Neural crest cell (in vitro differentiated cells): ENCODE data around the gene NELFE. TPM values are rescaled to one million over a fixed set of nuclear protein-coding genes. Genes with fewer than 3 reads are reported as not detected.
"Not testable (repeated sequence)": the region's sequence is repeated elsewhere in the genome, so short reads cannot be mapped to it uniquely, and the experiment has no call there.

ENCODE experiments used
- DNase-seq: peaks from one replicate; pipeline ENCODE4 v3.0.0; 2021; ENCODE audit warnings: low read depth, mixed read lengths, low spot score
- H3K27ac Mint-ChIP-seq: one replicate; pipeline ENCODE4 v1.8.0; 2021; ENCODE audit warnings: mild to moderate bottlenecking, mixed read lengths; ENCODE audit not compliant: unreplicated experiment
- H3K27me3 Mint-ChIP-seq: 2 replicates; pipeline ENCODE4 v1.8.0; 2021; ENCODE audit warnings: low read depth, mild to moderate bottlenecking, mixed read lengths
- H3K36me3 Mint-ChIP-seq: 2 replicates; pipeline ENCODE4 v1.8.0; 2021; ENCODE audit warnings: low read depth, mild to moderate bottlenecking, mixed read lengths
- H3K4me1 Mint-ChIP-seq: 2 replicates; pipeline ENCODE4 v1.8.0; 2021; ENCODE audit warnings: mixed read lengths
- H3K4me3 Mint-ChIP-seq: one replicate; pipeline ENCODE4 v1.8.0; 2021; ENCODE audit warnings: mild to moderate bottlenecking, mixed read lengths
- H3K9me3 Mint-ChIP-seq: 2 replicates; pipeline ENCODE4 v1.8.0; 2021; ENCODE audit warnings: mixed read lengths
- long read RNA-seq: library from polyadenylated mRNA; unstranded; transcript quantifications from one replicate; pipeline ENCODE4 v2.0.0, GENCODE V29; 2020
- total RNA-seq: library from RNA; stranded (reverse); gene quantifications from 2 replicates; pipeline ENCODE4 v1.2.1, GENCODE V29; 2021
- TF ChIP-seq, protein P1 (sequence below): fragments of 200-600 bp; sonication (generic); conservative IDR thresholded peaks from 2 replicates; pipeline ENCODE4 v1.5.0; 2021; ENCODE audit warnings: antibody characterized with exemption, mild to moderate bottlenecking

NELFE gene, protein sequence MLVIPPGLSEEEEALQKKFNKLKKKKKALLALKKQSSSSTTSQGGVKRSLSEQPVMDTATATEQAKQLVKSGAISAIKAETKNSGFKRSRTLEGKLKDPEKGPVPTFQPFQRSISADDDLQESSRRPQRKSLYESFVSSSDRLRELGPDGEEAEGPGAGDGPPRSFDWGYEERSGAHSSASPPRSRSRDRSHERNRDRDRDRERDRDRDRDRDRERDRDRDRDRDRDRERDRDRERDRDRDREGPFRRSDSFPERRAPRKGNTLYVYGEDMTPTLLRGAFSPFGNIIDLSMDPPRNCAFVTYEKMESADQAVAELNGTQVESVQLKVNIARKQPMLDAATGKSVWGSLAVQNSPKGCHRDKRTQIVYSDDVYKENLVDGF
- 86.1 and 88.4 TPM in 2 replicates for total RNA-seq
- long read RNA-seq, transcript NELFE-208 (10 exons, 1,543 nt), result minor isoform, 5 of 162 reads
- long read RNA-seq, transcript NELFE-202 (11 exons, 1,584 nt), result major isoform, 116 of 162 reads
- long read RNA-seq, partial matches to known transcripts, result 6 of 162 reads
- long read RNA-seq, other reads (novel, unspliced or antisense), result 33 of 162 reads

DNA sequence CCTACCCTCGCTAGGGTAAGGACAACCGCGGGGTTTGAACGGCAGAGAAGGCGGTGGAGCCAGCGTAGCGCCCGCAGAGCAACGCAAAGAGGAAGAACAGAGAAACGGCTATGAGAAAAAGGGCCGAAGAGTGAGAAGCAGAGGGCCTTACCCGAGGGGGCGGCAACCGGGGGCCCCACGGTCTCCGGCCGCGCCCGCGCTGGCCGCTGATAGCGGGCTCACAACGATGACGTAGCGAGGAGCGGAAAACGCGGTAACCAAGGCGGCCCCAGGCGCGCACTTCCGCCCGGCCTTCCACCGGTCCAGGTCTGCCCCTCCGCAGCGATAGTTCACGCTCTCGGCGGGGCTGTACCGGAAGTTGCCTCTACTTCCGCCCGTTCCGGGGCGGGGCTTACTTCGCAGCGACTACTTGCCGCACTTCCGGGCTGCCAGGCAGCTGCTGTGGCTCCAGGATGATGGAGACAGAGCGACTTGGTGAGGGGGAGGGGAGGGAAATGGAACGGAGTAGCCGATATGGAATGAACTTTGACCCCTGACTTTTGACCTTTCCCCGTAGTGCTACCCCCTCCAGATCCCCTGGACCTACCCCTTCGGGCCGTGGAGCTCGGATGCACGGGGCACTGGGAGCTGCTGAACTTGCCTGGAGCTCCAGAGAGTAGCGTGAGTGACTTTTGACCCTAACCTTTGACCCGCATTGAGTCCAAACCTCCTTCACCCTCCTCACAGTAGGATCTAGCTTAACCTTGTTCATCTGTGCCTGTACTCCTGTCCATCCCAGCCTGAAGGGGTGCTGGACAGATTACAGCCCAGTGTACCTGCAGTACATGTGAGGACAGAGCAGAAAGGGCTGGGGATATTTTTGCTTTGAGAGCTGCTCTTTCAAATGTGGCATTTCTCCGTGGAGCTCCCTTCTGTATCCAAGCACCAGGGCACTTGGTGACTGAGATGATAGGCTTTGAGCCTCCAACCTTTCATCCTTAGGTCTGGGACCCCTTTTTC, at the start of gene NELFE, which contains the start of gene SKIC2:
TSS of gene NELFE (minus strand) at position 231 of the 999 bp plus-strand sequence. CDS start 525 bp downstream, outside the sequence.
TSS of gene SKIC2 (plus strand) at position 435 of the 999 bp plus-strand sequence. CDS start at position 453, 18 bp downstream.
- Mint-ChIP-seq H3K27me3 (no peaks in the 10 kb centered on the region), H3K36me3 (peaks cover 5% of the 10 kb centered on the region), H3K9me3 (no peaks in the 10 kb centered on the region), H3K27ac (peak within 1 kb of the TSS; percentile 99), H3K4me3 (peak within 1 kb of the TSS; percentile 98), H3K4me1 (peaks cover 27% of the 10 kb centered on the region)
- TF ChIP-seq, protein P1, sequence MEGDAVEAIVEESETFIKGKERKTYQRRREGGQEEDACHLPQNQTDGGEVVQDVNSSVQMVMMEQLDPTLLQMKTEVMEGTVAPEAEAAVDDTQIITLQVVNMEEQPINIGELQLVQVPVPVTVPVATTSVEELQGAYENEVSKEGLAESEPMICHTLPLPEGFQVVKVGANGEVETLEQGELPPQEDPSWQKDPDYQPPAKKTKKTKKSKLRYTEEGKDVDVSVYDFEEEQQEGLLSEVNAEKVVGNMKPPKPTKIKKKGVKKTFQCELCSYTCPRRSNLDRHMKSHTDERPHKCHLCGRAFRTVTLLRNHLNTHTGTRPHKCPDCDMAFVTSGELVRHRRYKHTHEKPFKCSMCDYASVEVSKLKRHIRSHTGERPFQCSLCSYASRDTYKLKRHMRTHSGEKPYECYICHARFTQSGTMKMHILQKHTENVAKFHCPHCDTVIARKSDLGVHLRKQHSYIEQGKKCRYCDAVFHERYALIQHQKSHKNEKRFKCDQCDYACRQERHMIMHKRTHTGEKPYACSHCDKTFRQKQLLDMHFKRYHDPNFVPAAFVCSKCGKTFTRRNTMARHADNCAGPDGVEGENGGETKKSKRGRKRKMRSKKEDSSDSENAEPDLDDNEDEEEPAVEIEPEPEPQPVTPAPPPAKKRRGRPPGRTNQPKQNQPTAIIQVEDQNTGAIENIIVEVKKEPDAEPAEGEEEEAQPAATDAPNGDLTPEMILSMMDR, result no peak
- DNase-seq, result peak; percentile 95

DNA sequence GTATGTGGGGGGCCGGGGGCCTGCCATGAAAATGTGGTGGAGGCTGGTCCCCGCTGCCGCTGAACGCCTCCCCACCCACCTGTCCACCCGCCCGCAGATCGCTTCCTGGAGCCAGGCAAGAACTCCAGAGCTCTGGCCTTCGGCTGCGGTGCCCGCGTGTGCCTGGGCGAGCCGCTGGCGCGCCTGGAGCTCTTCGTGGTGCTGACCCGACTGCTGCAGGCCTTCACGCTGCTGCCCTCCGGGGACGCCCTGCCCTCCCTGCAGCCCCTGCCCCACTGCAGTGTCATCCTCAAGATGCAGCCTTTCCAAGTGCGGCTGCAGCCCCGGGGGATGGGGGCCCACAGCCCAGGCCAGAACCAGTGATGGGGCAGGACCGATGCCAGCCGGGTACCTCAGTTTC, 49.3 kb upstream of the NELFE start:
- H3K9me3 Mint-ChIP-seq, H3K36me3 Mint-ChIP-seq, H3K27ac Mint-ChIP-seq, H3K27me3 Mint-ChIP-seq, H3K4me3 Mint-ChIP-seq, DNase-seq, H3K4me1 Mint-ChIP-seq: not testable (repeated sequence)

DNA sequence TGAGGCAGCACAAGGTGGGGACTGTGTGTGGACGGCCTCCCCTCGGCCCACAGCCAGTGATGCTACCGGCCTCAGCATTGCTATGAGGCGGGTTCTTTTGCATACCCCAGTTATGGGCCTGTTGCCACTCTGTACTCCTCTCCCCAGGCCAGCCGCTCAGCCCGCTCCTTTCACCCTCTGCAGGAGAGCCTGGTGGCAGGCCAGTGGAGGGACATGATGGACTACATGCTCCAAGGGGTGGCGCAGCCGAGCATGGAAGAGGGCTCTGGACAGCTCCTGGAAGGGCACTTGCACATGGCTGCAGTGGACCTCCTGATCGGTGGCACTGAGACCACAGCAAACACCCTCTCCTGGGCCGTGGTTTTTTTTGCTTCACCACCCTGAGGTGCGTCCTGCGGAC, 48.3 kb upstream of the NELFE start:
- H3K36me3 Mint-ChIP-seq, H3K4me3 Mint-ChIP-seq, DNase-seq, H3K4me1 Mint-ChIP-seq, H3K27me3 Mint-ChIP-seq, H3K27ac Mint-ChIP-seq, H3K9me3 Mint-ChIP-seq: not testable (repeated sequence)

DNA sequence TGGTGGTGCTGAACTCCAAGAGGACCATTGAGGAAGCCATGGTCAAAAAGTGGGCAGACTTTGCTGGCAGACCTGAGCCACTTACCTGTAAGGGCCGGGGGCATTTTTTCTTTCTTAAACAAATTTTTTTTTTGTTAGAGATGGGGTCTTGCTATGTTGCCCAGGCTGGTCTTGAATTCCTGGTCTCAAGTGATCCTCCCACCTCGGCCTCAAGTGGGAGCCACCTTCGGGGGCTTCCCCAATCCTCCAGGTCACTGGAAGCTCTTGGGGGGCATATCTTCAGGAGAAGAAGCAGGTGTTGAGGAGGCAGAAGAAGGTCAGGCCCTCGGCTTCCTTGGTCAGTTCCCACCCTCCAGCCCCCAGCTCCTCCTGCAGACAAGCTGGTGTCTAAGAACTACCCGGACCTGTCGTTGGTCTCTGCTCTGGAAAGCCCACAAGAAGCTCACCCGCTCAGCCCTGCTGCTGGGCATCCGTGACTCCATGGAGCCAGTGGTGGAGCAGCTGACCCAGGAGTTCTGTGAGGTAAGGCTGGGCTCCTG, 47.3 kb upstream of the NELFE start:
- H3K4me1 Mint-ChIP-seq, H3K36me3 Mint-ChIP-seq, DNase-seq, H3K4me3 Mint-ChIP-seq, H3K27me3 Mint-ChIP-seq, H3K9me3 Mint-ChIP-seq, H3K27ac Mint-ChIP-seq: not testable (repeated sequence)

DNA sequence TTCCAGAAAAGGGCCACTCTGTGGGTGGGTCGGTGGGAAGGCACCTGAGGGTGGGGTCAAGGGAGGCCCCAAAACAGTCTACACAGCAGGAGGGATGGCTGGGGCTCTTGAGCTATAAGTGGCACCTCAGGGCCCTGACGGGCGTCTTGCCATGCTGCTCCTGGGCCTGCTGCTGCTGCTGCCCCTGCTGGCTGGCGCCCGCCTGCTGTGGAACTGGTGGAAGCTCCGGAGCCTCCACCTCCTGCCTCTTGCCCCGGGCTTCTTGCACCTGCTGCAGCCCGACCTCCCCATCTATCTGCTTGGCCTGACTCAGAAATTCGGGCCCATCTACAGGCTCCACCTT, 46.7 kb upstream of the NELFE start:
- not testable (repeated sequence) for H3K36me3 Mint-ChIP-seq, DNase-seq, H3K27ac Mint-ChIP-seq, H3K4me1 Mint-ChIP-seq, H3K9me3 Mint-ChIP-seq, H3K27me3 Mint-ChIP-seq, H3K4me3 Mint-ChIP-seq

DNA sequence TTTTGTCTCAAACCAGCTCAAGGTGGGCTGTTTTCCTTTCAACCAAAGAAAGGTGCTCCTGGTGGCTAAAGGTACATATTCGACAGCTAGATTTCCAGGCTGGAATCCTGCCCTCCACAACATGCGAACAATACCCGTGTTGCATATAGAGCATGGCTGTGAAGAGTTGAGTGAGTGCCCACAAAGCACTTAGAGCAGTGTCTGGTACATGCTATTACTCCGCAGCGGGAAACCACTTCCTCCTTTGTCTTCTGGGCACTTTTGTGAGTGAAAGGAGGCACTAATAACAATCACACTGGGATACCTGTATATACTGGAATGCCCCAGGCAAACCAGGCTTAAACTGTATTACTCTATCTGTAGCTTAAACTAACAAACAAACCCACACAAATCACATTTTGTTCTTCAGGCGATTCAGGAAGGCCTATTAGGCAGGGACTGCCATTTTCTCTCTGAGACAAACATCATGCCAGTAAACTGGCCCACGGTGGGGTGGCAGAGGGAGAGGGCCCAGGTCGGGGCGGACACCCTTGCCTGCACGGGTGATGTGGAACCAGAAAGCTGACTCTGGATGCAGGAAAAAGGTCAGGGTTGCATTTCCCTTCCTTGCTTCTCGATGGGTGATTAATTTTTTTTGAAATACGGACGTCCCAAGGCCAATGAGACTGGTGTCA, 46.2 kb upstream of the NELFE start:
- not testable (repeated sequence) for H3K4me1 Mint-ChIP-seq, H3K27ac Mint-ChIP-seq, H3K36me3 Mint-ChIP-seq, H3K4me3 Mint-ChIP-seq, H3K27me3 Mint-ChIP-seq, H3K9me3 Mint-ChIP-seq, DNase-seq

DNA sequence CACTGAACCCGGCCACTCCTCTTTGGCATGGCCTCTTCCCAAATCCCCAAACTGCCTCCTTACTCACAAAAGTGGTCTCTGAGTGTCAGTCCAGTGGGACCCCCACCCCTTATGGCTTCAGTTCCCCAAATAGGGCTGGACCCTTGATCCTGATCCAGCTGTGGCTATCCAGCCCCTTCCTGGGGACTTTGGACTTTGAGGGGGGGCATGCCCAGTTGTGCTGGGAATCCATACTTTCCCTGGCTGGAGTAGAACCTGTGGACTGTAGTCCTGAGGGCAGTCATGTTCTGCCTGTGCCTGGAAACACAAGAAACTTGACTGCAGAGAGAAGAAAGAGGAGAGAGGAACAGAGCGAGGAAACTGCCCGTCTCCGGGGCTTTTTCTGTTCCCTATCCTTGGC, 45.6 kb upstream of the NELFE start:
- H3K4me1 Mint-ChIP-seq, H3K27me3 Mint-ChIP-seq, H3K27ac Mint-ChIP-seq, H3K36me3 Mint-ChIP-seq, DNase-seq, H3K9me3 Mint-ChIP-seq, H3K4me3 Mint-ChIP-seq: not testable (repeated sequence)

DNA sequence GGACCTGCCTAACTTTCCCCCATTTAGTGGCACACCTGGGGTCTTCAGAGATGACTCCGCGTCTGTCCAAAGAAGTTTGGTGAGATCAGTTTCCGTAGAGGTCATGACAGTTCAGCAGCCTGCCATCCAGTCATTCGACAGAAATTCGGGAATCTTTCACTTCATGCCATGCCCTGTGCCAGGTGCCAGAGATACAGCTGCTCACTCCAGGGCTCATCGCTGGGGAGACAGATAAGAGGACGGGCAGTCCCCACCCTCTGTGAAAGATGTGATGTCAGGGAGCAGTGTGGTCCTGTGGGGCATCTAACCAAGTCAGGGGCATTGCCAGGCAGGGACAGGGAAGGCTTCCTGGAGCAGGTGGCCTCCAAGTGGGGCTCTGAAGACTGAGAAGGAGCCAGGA, 44.5 kb upstream of the NELFE start:
- H3K27ac Mint-ChIP-seq, H3K4me3 Mint-ChIP-seq, H3K9me3 Mint-ChIP-seq, H3K36me3 Mint-ChIP-seq, DNase-seq, H3K27me3 Mint-ChIP-seq, H3K4me1 Mint-ChIP-seq: not testable (repeated sequence)

DNA sequence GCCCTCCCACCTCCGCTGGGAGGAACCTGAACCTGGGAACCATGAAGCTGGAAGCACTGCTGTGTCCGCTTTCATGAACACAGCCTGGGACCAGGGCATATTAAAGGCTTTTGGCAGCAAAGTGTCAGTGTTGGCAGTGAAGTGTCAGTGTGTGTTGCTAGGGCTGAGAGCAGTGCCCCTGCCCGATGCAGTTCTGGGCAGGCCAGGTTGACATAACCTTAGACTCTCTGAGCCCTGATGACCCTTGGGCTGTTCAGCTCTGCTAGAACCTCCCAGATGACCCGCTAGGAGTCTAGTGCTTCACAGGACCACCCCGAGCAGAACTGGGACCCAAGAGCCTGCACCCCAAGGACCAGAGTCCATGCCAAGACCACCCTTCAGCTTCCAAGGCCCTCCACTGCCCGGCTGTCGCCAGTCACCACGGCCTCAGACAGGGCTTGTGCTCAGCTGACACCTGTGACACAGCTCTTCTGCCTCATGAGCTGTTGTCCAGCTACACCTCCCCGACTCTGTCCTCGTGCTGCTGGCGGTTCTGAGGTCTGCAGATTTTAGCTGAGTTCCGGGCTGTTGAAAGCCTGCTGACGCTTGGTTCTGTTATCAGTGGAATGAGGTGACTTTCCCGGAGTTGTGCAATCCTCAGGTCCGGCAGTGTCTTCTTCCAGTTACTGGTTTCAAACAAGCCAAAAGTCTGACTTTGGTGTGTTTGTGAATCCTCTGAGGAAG, 43.9 kb upstream of the NELFE start:
- not testable (repeated sequence) for H3K27ac Mint-ChIP-seq

DNA sequence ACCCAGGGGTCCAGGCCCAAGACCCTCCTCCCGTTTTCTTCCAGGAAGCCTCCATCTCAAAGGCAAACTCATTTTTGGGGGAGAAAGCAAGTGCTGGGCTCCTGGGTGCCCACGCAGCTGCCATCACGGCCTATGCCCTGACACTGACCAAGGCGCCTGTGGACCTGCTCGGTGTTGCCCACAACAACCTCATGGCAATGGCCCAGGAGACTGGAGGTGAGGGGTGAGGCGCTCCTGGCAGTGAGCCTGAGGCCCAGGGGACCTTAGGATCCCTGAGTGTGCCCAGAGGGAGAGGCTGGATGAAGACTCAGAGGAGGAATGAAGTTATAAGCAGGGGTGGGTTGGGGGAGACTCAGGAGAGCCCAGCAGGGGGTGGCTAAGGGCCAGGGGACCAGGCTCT, 37.6 kb upstream of the NELFE start:
- H3K4me1 Mint-ChIP-seq, H3K27me3 Mint-ChIP-seq, H3K4me3 Mint-ChIP-seq, H3K9me3 Mint-ChIP-seq, DNase-seq, H3K27ac Mint-ChIP-seq, H3K36me3 Mint-ChIP-seq: not testable (repeated sequence)

More for the DNA sequence above, 43.9 kb upstream of the NELFE start:
- not testable (repeated sequence) for DNase-seq, H3K27me3 Mint-ChIP-seq, H3K4me3 Mint-ChIP-seq, H3K36me3 Mint-ChIP-seq, H3K4me1 Mint-ChIP-seq, H3K9me3 Mint-ChIP-seq

DNA sequence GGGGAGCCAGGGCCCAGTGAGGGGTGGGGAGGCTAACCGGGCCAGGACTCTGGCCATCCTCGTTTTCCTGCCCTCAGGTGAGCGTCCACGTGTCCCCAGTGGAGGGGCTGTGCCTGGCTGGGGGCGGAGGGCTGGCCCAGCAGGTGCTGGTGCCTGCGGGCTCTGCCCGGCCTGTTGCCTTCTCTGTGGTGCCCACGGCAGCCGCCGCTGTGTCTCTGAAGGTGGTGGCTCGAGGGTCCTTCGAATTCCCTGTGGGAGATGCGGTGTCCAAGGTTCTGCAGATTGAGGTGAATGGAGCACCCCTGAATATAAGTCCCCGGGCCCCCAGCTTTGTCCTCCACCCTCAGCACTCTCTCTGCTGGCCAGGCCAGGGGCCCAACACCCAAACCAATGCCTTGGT, 35.6 kb upstream of the NELFE start:
- not testable (repeated sequence) for DNase-seq, H3K4me1 Mint-ChIP-seq, H3K36me3 Mint-ChIP-seq, H3K27ac Mint-ChIP-seq, H3K4me3 Mint-ChIP-seq, H3K9me3 Mint-ChIP-seq, H3K27me3 Mint-ChIP-seq
